T-helper 9 cell (primary cell): ENCODE measurements around the gene PRSS36.
"Not testable (repeated sequence)": the region's sequence is repeated elsewhere in the genome, so short reads cannot be mapped to it uniquely, and the experiment has no call there.

Source experiments
- DNase-seq: peaks from one replicate; pipeline ENCODE4 v3.0.0-alpha.2; 2020

The PRSS36 gene

GRCh38 chr16:31118223-31119155, 31.4 kb downstream of the PRSS36 start:
- no peak for DNase-seq

- peak; percentile 96 for DNase-seq
Measured at GRCh38 chr16:31117384-31118222, 32.3 kb downstream of the PRSS36 start, which contains the start of gene KAT8. KAT8 (plus strand) TSS chr16:31117664; CDS start chr16:31117682, 18 bp downstream.

- DNase-seq: no peak
Measured at GRCh38 chr16:31114468-31114867, 35.4 kb downstream of the PRSS36 start.

GRCh38 chr16:31113121-31114120, 36.4 kb downstream of the PRSS36 start:
- no peak for DNase-seq

GRCh38 chr16:31112711-31113110, 37.2 kb downstream of the PRSS36 start:
- DNase-seq: no peak

GRCh38 chr16:31111881-31112466, 37.9 kb downstream of the PRSS36 start:
- no peak for DNase-seq

- no peak for DNase-seq
Measured at GRCh38 chr16:31110106-31111034, 39.5 kb downstream of the PRSS36 start.

- no peak for DNase-seq
Measured at GRCh38 chr16:31109622-31110021, 40.2 kb downstream of the PRSS36 start.

- no peak for DNase-seq
Measured at GRCh38 chr16:31108794-31109558, 40.9 kb downstream of the PRSS36 start.

GRCh38 chr16:31108035-31108793, 41.7 kb downstream of the PRSS36 start, which contains the start of gene BCKDK:
BCKDK (plus strand) TSS chr16:31108386; CDS start chr16:31109224, 838 bp downstream.
- DNase-seq: peak; percentile 35

- no peak for DNase-seq
Measured at GRCh38 chr16:31107465-31107867, 42.4 kb downstream of the PRSS36 start.

GRCh38 chr16:31106509-31107464, 43.1 kb downstream of the PRSS36 start:
- no peak for DNase-seq

GRCh38 chr16:31105677-31106213, 44.1 kb downstream of the PRSS36 start:
- peak; percentile 75 for DNase-seq

GRCh38 chr16:31100876-31101641, 48.8 kb downstream of the PRSS36 start:
- DNase-seq: not testable (repeated sequence)

GRCh38 chr16:31099860-31100638, 49.8 kb downstream of the PRSS36 start:
- DNase-seq: no peak
